IMR-90 (cell line): ENCODE data around the gene ZNF423. TPM values are rescaled to one million over a fixed set of nuclear protein-coding genes. Genes with fewer than 3 reads are reported as not detected.
A peak's percentile ranks its signal among the peaks of the same experiment; 100 is the strongest.

Source experiments
- ATAC-seq: fragments of 200-7000 bp; cut with Tn5 transposase; 2 replicates; pipeline ENCODE4 v1.9.1; 2020; ENCODE audit warnings: low read depth, mild to moderate bottlenecking, moderate library complexity
- BruUV-seq: library from RNA; stranded (reverse); fragments of 400-500 nt; replicated peaks from 2 replicates; lab custom pipeline; 2021; lab: Mats Ljungman, UMichigan
- CTCF ChIA-PET: fragments of 300-600 bp; formaldehyde crosslinking; extraction: SDS; loops from one replicate; lab custom pipeline; 2021; ENCODE audit warnings: antibody characterized with exemption; lab: Yijun Ruan, JAX
- POLR2A ChIA-PET: fragments of 300-600 bp; sonication (Branson Sonifier 250); formaldehyde crosslinking; loops from one replicate; lab custom pipeline; 2022; ENCODE audit warnings: antibody characterized with exemption; ENCODE audit not compliant: unreplicated experiment; lab: Charles Lee
- DNase-seq: peaks from one replicate; pipeline ENCODE4 v3.0.0; 2013
- H2AFZ ChIP-seq: replicated peaks from 2 replicates; pipeline ENCODE3; 2013; ENCODE audit warnings: low read length, mild to moderate bottlenecking; ENCODE audit not compliant: poor library complexity
- H2AK5ac ChIP-seq: 2 replicates; pipeline ENCODE4 v1.6.1; 2013; ENCODE audit warnings: low read depth, low read length, inconsistent platforms
- H2AK9ac ChIP-seq: replicated peaks from 2 replicates; pipeline ENCODE3; 2013; ENCODE audit warnings: mild to moderate bottlenecking, low read depth, low read length, moderate library complexity; ENCODE audit not compliant: poor library complexity
- H2BK120ac ChIP-seq: 2 replicates; pipeline ENCODE4 v1.6.1; 2013; ENCODE audit warnings: low read depth, low read length, inconsistent platforms
- H2BK15ac ChIP-seq: 3 replicates; pipeline ENCODE4 v1.6.1; 2013; ENCODE audit warnings: low read depth, low read length, inconsistent platforms
- H2BK20ac ChIP-seq: 2 replicates; pipeline ENCODE4 v1.6.1; 2013; ENCODE audit warnings: low read depth, mild to moderate bottlenecking, inconsistent platforms, low read length, moderate library complexity
- H2BK5ac ChIP-seq: 2 replicates; pipeline ENCODE4 v1.6.1; 2013; ENCODE audit warnings: mild to moderate bottlenecking, low read depth, low read length, inconsistent platforms; ENCODE audit not compliant: poor library complexity, severe bottlenecking
- H3K14ac ChIP-seq: replicated peaks from 2 replicates; pipeline ENCODE4 v1.6.1; 2013; ENCODE audit warnings: low read depth, low read length, inconsistent platforms
- H3K18ac ChIP-seq: 2 replicates; pipeline ENCODE4 v1.6.1; 2013; ENCODE audit warnings: low read depth, low read length, control low read depth
- H3K23ac ChIP-seq: 2 replicates; pipeline ENCODE4 v1.6.1; 2013; ENCODE audit warnings: low read depth, low read length, inconsistent platforms
- H3K27ac ChIP-seq: 2 replicates; pipeline ENCODE4 v1.5.1; 2013; ENCODE audit warnings: mild to moderate bottlenecking, control low read depth, low read length; ENCODE audit not compliant: insufficient read depth
- H3K27me3 ChIP-seq: 2 replicates; pipeline ENCODE4 v1.6.1; 2013; ENCODE audit warnings: low read length; ENCODE audit not compliant: control insufficient read depth, insufficient read depth
- H3K36me3 ChIP-seq: 2 replicates; pipeline ENCODE4 v1.6.1; 2013; ENCODE audit warnings: low read length, mixed read lengths; ENCODE audit not compliant: control insufficient read depth, insufficient read depth
- H3K4ac ChIP-seq: 2 replicates; pipeline ENCODE4 v1.6.1; 2013; ENCODE audit warnings: low read depth, low read length, inconsistent platforms
- H3K4me1 ChIP-seq: 2 replicates; pipeline ENCODE4 v1.6.1; 2013; ENCODE audit warnings: low read length, mixed read lengths; ENCODE audit not compliant: control insufficient read depth, insufficient read depth
- H3K4me2 ChIP-seq: 2 replicates; pipeline ENCODE4 v1.6.1; 2013; ENCODE audit warnings: low read depth, mild to moderate bottlenecking, control low read depth, low read length, moderate library complexity
- H3K4me3 ChIP-seq: 2 replicates; pipeline ENCODE4 v1.5.1; 2013; ENCODE audit warnings: low read depth, mild to moderate bottlenecking, control low read depth, low read length, moderate library complexity; ENCODE audit not compliant: insufficient read depth
- H3K56ac ChIP-seq: 2 replicates; pipeline ENCODE4 v1.6.1; 2013; ENCODE audit warnings: low read length, inconsistent platforms; ENCODE audit not compliant: insufficient read depth; ENCODE audit errors: extremely low read depth
- H3K79me1 ChIP-seq, 2 experiments: 2 replicates each; pipeline ENCODE4 v1.6.1; 2013; ENCODE audit warnings: low read length in 2 of 2, inconsistent platforms in 1 of 2, low read depth in 1 of 2
- H3K9ac ChIP-seq: 2 replicates; pipeline ENCODE4 v1.6.1; 2013; ENCODE audit warnings: low read depth, low read length, control low read depth
- H3K9me1 ChIP-seq: 2 replicates; pipeline ENCODE4 v1.6.1; 2013; ENCODE audit warnings: low read length, inconsistent platforms; ENCODE audit not compliant: insufficient read depth
- H3K9me3 ChIP-seq: 2 replicates; pipeline ENCODE4 v1.6.1; 2013; ENCODE audit warnings: low read length; ENCODE audit not compliant: control insufficient read depth, insufficient read depth
- H4K20me1 ChIP-seq: 2 replicates; pipeline ENCODE4 v1.6.1; 2013; ENCODE audit warnings: low read length, inconsistent platforms; ENCODE audit not compliant: insufficient read depth
- H4K5ac ChIP-seq: 2 replicates; pipeline ENCODE4 v1.6.1; 2013; ENCODE audit warnings: mild to moderate bottlenecking, low read depth, low read length, control low read depth
- H4K8ac ChIP-seq, 2 experiments: 2 replicates each; pipeline ENCODE4 v1.6.1; 2013; ENCODE audit warnings: low read depth in 2 of 2, low read length in 2 of 2, control low read depth in 1 of 2, inconsistent platforms in 1 of 2
- H4K91ac ChIP-seq: 2 replicates; pipeline ENCODE4 v1.6.1; 2013; ENCODE audit warnings: low read depth, low read length, inconsistent platforms; ENCODE audit not compliant: insufficient read depth
- MAZ ChIP-seq: IDR thresholded peaks from 2 replicates; pipeline ENCODE4 v1.6.1; 2012; ENCODE audit warnings: low read depth, mild to moderate bottlenecking, low read length, improper control_type of control experiment, moderate library complexity, borderline replicate concordance
- RCOR1 ChIP-seq: IDR thresholded peaks from 2 replicates; pipeline ENCODE4 v1.6.1; 2012; ENCODE audit warnings: mild to moderate bottlenecking, low read length, improper control_type of control experiment; ENCODE audit not compliant: insufficient replicate concordance
- USF2 ChIP-seq: fragments of 150-350 bp; IDR thresholded peaks from 2 replicates; pipeline ENCODE4 v1.6.1; 2017; ENCODE audit warnings: mild to moderate bottlenecking, antibody characterized with exemption, low read length, low read depth
- WGBS, 2 experiments: methylation state at CpG; one replicate each; pipeline versions ENCODE4 v1.1.5 to v1.1.7; 2013; ENCODE audit warnings: missing lambda C conversion rate in 2 of 2; ENCODE audit not compliant: insufficient read length in 1 of 2; ENCODE audit errors: extremely low coverage in 2 of 2; 5-methylcytosine and 5-hydroxymethylcytosine counted together
- dilution Hi-C: fragments of 300-500 bp; cut with HindIII; formaldehyde crosslinking; loops from one replicate; pipeline ENCODE4 v1.14.3; 2018; ENCODE audit warnings: low sequenced_read_pairs; ENCODE audit not compliant: unreplicated experiment
- in situ Hi-C: fragments of 300-500 bp; cut with MboI; formaldehyde crosslinking; loops from 3 replicates; pipeline ENCODE4 v1.14.3; 2019; ENCODE audit warnings: low sequenced_read_pairs, inconsistent platforms, mixed read lengths
- intact Hi-C: fragments of 100-400 bp; cut with micrococcal nuclease; formaldehyde crosslinking; loops from 2 replicates; pipeline ENCODE4 v1.10.0; 2022
- polyA plus RNA-seq, 3 experiments: library from polyadenylated mRNA; depleted of rRNA; stranded (reverse); fragments of >200 nt; gene quantifications; 2 replicates each; pipeline ENCODE4 v1.2.3, GENCODE V29; 2012; ENCODE audit warnings: low replicate concordance in 1 of 3
- total RNA-seq: library from RNA; depleted of rRNA; stranded (reverse); fragments of >200 nt; gene quantifications from 2 replicates; pipeline ENCODE4 v1.2.3, GENCODE V29; 2012

Gene ZNF423
- total and polyA plus RNA-seq, 2 of the 4 experiments (the other 2 are of a cell fraction): under 0.01 to 0.10 TPM

- H4K20me1 ChIP-seq: no peaks in the 10 kb centered on the region
- no peak overlapping the region for H4K8ac ChIP-seq
- no peak overlapping the region for H4K5ac ChIP-seq
- POLR2A ChIA-PET: no interaction called here
- H2AK5ac ChIP-seq: no peak overlapping the region
- no peak overlapping the region for H2AFZ ChIP-seq
- no TSS peak for BruUV-seq
- H3K9me1 ChIP-seq: no peaks in the 10 kb centered on the region
- ATAC-seq: no peak
- H3K4me1 ChIP-seq: no peaks in the 10 kb centered on the region
- no peak overlapping the region for H3K4ac ChIP-seq
- WGBS, 2 experiments: no CpG with 5 or more reads among the region's 1 CpG
- no peak overlapping the region for H3K4me3 ChIP-seq
- in situ Hi-C loops: no loop called here
- no peak overlapping the region for H3K4me2 ChIP-seq
- no peak overlapping the region for H4K91ac ChIP-seq
- CTCF ChIA-PET: no interaction called here
- H2BK5ac ChIP-seq: no peak overlapping the region
- no peak overlapping the region for H2BK20ac ChIP-seq
- H2BK15ac ChIP-seq: no peak overlapping the region
- H3K79me1 ChIP-seq: no peaks in the 10 kb centered on the region
- intact Hi-C loops: no loop called here
- H3K23ac ChIP-seq: no peak overlapping the region
- peaks cover 9% of the 10 kb centered on the region; the same call in 1 of the 2 replicates for H3K27me3 ChIP-seq
- H3K14ac ChIP-seq: no peak overlapping the region
- H3K9me3 ChIP-seq: no peaks in the 10 kb centered on the region; the same call in 1 of the 2 replicates
- no peak overlapping the region for H2BK120ac ChIP-seq
- no peak for DNase-seq
- dilution Hi-C loops: no loop called here
- H3K9ac ChIP-seq: no peak overlapping the region
- H3K36me3 ChIP-seq: no peaks in the 10 kb centered on the region
- H3K27ac ChIP-seq: no peak overlapping the region
- H3K56ac ChIP-seq: no peak overlapping the region
- no peak overlapping the region for H2AK9ac ChIP-seq
- TF ChIP-seq USF2: peak; percentile 53
- TF ChIP-seq MAZ: no peak
- TF ChIP-seq RCOR1: no peak
- H3K18ac ChIP-seq: no peak overlapping the region
Observed at GRCh38 chr16:49567950-49568349, 288.0 kb downstream of the ZNF423 start.
